Activated naive CD4-positive, alpha-beta T cell treated with anti-CD3 and anti-CD28 coated beads, Interleukin-2, amount 50 U/mL, for 16 hours (primary cell): ENCODE results near the gene MORN3.
"Not testable (repeated sequence)": the region's sequence is repeated elsewhere in the genome, so short reads cannot be mapped to it uniquely, and the experiment has no call there.

Source experiments
- DNase-seq: peaks from one replicate; pipeline ENCODE4 v3.0.0-alpha.2; 2020

The MORN3 gene

DNA sequence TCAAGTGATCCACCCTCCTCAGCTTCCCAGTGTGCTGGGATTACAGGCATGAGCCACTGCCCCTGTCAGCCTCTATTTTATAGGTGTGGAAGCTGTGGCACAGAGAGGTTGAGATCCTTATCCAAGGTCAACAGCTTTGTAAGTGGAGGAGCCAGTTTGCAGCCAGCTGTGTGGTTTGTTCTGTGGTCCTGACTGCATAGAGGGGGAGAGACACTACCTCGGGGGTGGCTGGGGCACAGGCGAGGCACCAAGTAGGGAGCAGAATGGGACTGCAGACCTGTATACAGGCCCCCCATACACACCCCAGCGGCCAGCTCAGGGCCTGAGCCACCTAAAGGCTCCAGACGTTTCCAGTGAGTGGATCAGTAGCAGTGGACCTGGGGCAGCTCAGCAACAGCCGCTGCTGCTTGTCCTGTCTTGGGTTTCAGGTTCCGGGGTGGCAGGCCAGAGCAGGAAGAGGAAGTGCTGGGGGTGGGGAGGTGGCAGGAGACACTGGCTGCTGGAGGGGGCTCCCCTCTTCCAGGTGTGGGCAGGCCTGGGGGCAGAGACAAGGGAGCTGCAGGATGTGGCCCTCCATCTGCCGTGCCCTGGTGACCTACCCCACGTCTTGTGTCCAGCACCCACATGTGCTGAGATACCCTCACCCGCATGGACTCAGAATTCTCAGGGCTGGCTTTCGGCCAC lies 32.1 kb downstream of the MORN3 start:
- peak; percentile 33 for DNase-seq

- DNase-seq, result no peak
These were observed 34.6 kb downstream of the MORN3 start for GRCh38 chr12:121634836-121635235.

GRCh38 chr12:121633833-121634196 lies 35.6 kb downstream of the MORN3 start:
- not testable (repeated sequence) for DNase-seq

DNA sequence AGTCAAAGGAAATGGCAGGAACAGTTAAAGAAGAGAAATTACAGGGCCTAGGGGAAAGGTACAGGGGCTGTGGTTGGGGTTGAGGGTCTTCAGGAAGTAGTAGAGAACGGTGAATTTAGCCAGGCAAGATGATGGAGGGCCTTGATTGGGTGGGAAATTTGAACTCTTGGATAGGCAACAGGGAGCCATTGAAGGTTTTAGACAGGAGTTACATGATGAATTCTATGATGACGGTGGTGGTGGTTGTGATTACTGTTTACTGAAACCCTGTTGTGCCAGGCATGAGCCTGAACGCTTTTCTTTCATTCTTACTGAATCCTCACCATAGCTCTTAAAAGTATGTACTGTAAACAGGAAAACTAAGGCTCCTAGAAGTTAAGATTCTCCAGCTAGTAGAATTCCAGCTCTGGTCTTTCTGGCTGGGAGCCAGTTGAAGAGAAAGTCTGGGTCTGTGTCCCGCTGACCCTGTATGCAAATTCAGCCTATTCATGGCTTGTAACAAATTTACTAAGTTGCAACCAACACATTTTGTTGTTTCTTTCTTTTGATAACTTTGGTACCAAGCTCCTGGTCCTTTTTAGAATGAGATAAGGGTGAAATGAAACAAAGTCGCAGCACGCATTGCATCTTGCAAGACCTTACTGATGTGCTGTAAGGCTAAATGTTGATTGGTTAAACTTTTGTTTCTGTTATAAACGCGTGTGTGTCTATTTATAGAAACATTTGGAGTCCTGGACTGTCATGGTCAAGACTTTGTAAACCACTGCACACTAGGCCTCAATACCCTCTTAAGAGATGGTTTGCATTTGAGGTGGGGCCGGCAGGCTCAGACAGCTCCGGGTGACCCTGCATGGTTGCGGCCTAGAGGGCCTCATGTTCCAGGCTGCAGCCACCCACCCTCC lies 37.1 kb downstream of the MORN3 start:
- no peak for DNase-seq

DNA sequence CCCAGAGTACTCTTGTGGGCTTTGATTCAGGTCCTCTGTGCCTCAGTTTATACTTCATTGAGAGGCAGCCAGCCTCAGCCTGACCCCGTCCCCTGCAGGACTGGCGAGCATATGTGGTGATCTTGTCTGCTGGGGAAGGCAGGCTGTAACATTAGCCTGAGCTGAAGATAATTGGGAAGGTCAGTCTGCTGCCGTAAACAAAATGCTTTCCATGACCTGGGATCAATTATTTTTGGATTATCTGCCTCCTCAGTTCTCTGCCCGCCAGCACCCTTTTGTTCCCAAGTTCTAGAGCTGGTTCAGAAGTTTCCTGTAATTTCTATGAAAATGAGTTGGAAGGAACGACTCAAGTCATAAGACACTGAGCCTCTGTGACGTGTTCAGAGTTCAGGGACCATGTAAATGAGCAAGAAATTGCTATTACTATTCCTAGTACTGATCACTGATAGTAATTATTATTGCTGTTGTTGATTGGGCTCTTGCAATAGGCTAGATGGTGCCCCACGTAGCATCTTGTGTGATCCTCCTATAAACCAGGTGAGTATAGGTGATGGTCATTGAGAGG lies 38.6 kb downstream of the MORN3 start:
- DNase-seq, result no peak

DNA sequence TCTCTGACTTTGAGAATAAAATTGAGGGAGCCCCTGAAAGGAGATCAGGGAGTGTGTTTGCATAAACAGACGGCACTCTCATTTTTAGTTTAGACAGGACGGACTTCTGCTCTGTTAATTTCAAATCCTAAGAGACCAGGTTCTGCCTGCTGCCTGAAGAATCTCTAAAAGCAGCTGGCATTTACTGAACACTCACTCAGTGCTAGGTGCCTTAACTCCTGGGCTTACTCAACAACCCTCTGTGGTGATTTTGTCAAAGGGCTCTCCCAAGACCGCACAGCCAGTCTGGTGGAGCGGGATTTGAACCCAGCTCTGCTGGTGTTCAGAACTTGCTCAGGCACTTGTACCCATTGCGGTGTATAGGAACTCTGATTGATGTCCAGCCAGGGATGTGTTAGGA lies 40.9 kb downstream of the MORN3 start:
- DNase-seq, result no peak

GRCh38 chr12:121628037-121628436 lies 41.4 kb downstream of the MORN3 start:
- DNase-seq, result peak; percentile 20

GRCh38 chr12:121626853-121627640 lies 42.4 kb downstream of the MORN3 start:
- peak; percentile 88 for DNase-seq

- peak; percentile 95 for DNase-seq
These were observed 43.2 kb downstream of the MORN3 start, which contains the start of gene ORAI1 for GRCh38 chr12:121626087-121626852. Gene ORAI1, plus strand, starts transcription at chr12:121626530.

DNA sequence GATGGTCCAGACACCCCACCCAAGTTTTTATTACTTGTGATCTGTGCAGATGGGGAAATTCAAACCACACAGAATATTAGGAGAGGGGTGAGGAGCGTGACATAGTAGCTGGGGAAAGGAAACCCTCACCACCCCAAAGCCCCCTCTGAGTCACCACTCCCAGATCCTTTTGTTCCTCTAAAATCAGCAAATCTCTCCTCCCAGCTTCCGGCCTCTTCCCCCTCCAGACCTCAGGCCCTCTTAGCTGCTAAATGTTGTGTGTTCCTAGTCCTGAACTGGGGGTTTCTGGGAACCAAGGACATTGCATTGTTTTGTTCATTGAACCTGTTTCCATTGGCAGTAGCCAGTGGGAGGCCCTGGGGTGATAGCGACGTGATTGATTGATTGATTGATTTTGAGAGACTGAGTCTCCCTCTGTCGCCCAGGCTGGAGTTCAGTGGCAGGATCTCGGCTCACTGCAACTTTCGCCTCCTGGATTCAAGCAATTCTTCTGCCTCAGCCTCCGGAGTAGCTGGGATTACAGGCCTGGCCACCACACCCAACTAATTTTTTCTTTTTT lies 49.0 kb downstream of the MORN3 start:
- DNase-seq, result no peak

DNA sequence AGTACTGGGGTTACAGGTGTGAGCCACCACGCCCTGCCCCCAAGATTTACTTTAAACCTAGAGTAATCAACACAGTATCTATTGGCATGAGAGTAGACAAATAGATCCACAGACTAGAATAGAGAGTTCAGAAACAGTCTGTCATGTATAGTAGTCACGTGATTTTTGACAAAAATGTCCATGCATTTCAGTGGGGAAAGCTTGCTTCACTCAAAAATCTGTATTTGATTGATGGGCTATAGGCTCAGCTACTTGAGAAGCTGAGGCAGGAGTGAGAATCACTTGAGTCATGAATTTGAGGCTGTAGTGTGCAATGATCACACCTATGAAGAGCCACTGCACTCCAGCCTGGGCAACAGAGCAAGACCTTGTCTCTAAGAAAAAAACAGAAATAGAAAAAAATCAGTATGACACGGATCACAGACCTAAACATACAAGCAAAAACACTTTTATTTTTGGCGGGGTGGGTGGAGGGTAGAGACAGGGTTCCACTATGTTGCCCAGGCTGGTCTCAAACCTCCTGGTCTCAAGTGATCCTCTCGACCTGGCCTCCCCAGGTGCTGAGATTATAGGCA lies 50.7 kb downstream of the MORN3 start:
- no peak for DNase-seq

- DNase-seq, result no peak
These were observed 54.5 kb downstream of the MORN3 start for GRCh38 chr12:121614872-121615467.

GRCh38 chr12:121613462-121613861 lies 56.0 kb downstream of the MORN3 start:
- no peak for DNase-seq

- peak; percentile 23 for DNase-seq
These were observed 58.1 kb downstream of the MORN3 start for GRCh38 chr12:121611306-121611705.

DNA sequence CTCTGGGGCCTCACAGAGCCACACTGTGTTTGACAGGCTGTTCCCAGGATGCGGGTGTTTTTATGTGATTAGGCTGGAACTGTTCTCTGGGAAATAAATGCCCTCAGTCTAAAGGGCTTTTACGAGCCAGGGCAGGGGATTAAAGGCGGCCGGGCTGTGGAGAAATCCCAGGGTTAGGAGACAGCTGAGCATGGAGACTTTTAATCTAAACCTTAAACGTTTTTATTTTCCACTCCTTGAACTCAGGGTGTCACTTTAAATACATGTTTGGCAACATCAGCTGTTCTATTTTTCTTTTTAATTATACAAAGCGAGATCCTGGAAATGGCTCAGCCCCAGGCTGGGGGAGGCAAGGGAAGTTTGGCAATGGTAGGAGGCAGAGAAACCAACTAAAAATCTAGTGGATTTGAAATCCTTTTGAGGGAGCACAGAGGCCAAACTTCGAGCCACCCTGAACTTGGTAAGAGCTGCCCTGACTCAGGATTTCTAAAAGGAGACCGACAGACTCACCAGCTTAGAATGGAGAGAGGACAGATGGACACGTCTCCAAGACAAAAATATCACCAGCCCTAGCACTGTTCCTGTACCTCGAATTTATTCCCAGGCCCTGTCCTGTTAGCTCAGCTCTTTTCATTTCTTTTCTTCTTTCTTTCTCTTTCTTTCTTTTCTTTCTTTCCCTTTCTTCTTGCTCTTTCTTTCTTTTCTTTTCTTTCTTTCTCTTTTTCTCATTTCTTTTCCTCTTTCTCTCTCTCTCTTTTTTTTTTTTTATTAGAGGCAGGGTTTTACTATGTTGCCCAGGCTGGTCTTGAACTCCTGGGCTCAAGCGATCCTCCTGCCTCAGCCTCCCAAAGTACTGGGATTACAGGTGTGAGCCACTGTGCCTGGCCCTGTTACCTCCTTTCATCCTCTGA lies 59.0 kb downstream of the MORN3 start:
- DNase-seq, result no peak

DNA sequence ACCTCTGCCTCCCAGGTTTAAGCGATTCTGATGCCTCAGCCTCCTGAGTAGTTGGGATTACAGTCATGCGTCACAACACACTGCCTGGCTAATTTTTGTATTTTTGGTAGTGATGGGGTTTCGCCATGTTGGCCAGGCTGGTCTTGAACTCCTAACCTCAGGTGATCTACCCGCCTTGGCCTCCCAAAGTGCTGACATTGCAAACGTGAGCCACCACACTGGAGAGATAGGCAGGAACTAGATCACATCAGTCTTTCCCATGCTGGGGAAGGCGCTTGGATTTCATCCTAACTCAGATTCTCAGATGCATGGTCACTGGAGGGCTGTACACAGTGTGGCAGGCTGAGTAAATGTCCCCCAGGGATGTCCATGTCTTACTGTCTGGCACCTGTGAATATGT lies 61.2 kb downstream of the MORN3 start:
- no peak for DNase-seq

DNA sequence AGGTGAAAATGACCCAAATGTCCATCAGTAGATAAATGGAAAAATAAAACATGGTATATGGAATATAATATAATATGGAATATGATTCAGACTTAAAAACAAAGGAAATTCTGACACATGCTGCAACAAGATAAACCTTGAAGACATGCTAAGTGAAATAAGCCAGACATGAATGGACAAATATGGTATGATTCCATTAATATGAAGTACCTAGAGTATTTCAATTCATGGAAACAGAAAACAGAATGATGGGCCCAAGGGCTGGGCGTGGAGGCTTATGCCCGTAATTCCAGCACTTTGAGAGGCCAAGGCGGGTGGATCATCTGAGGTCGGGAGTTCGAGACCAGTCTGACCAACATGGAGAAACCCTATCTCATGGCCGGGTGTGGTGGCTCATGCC lies 65.9 kb downstream of the MORN3 start:
- no peak for DNase-seq

DNA sequence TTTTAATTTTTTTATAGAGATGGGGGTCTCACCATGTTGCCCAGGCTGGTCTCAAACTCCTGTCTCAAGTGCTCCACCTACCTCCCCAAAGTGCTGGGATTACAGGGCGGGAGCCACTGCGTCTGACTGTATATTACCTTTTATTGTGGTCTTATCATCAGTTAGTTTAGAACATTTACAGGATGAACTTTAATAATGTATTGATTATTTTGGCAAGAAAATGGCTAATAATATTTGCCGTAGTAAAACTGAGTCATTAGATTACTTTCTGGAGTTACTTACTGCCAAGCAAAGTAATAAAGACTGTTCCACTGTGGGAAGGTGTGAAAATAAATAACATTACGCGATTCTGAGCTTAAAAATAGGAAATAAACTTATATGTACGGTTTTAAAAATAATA lies 66.7 kb downstream of the MORN3 start:
- no peak for DNase-seq

- DNase-seq, result no peak
These were observed 68.6 kb downstream of the MORN3 start for GRCh38 chr12:121600702-121601336.
